Mesendoderm (in vitro differentiated cells): Measurements from ENCODE around the gene KLHL40.

ENCODE experiments used
- DNase-seq: peaks from one replicate; pipeline ENCODE4 v3.0.0; 2013
- H2AK5ac ChIP-seq: 2 replicates; pipeline ENCODE4 v1.6.1; 2013; ENCODE audit warnings: low read length, inconsistent platforms
- H2BK120ac ChIP-seq: 2 replicates; pipeline ENCODE4 v1.6.1; 2013; ENCODE audit warnings: low read depth, mild to moderate bottlenecking, low read length, moderate library complexity, mixed read lengths
- H2BK15ac ChIP-seq: replicated peaks from 2 replicates; pipeline ENCODE4 v1.6.1; 2013; ENCODE audit warnings: low read depth, mild to moderate bottlenecking, moderate library complexity
- H2BK5ac ChIP-seq: 2 replicates; pipeline ENCODE4 v1.6.1; 2013; ENCODE audit warnings: low read length, inconsistent platforms
- H3K18ac ChIP-seq: 2 replicates; pipeline ENCODE4 v1.6.1; 2013; ENCODE audit warnings: mild to moderate bottlenecking, low read length, mixed read lengths
- H3K23ac ChIP-seq: one replicate; pipeline ENCODE4 v1.6.1; 2013; ENCODE audit warnings: low read length
- H3K27ac ChIP-seq: 2 replicates; pipeline ENCODE4 v1.5.1; 2013; ENCODE audit warnings: low read depth, mild to moderate bottlenecking, inconsistent platforms, low read length, moderate library complexity
- H3K27me3 ChIP-seq: 2 replicates; pipeline ENCODE4 v1.6.1; 2013; ENCODE audit warnings: low read length, control low read depth, mild to moderate bottlenecking, inconsistent platforms; ENCODE audit not compliant: insufficient read depth, poor library complexity
- H3K36me3 ChIP-seq: 2 replicates; pipeline ENCODE4 v1.6.1; 2013; ENCODE audit warnings: low read length, inconsistent platforms; ENCODE audit not compliant: control insufficient read depth, insufficient read depth
- H3K4ac ChIP-seq: one replicate; pipeline ENCODE4 v1.6.1; 2013; ENCODE audit warnings: low read depth, mild to moderate bottlenecking, low read length, moderate library complexity
- H3K4me1 ChIP-seq: 2 replicates; pipeline ENCODE4 v1.6.1; 2013; ENCODE audit warnings: low read depth, low read length, inconsistent platforms; ENCODE audit not compliant: control insufficient read depth
- H3K4me2 ChIP-seq: 2 replicates; pipeline ENCODE4 v1.6.1; 2013; ENCODE audit warnings: low read length
- H3K4me3 ChIP-seq: 2 replicates; pipeline ENCODE4 v1.5.1; 2013; ENCODE audit warnings: mild to moderate bottlenecking, low read length
- H3K56ac ChIP-seq: one replicate; pipeline ENCODE4 v1.6.1; 2013; ENCODE audit warnings: low read length
- H3K79me1 ChIP-seq: 2 replicates; pipeline ENCODE4 v1.6.1; 2013; ENCODE audit warnings: low read length, inconsistent platforms
- H3K79me2 ChIP-seq: 2 replicates; pipeline ENCODE4 v1.6.1; 2013; ENCODE audit warnings: mild to moderate bottlenecking, low read length; ENCODE audit not compliant: control insufficient read depth, insufficient read depth
- H3K9ac ChIP-seq: 2 replicates; pipeline ENCODE4 v1.6.1; 2013; ENCODE audit warnings: low read length, inconsistent platforms
- H4K5ac ChIP-seq: one replicate; pipeline ENCODE4 v1.6.1; 2013; ENCODE audit warnings: low read length
- H4K8ac ChIP-seq: one replicate; pipeline ENCODE4 v1.6.1; 2013; ENCODE audit warnings: low read depth, mild to moderate bottlenecking, control low read depth, low read length, moderate library complexity
- WGBS: extraction: QIAGEN DNeasy Blood & Tissue Kit; methylation state at CpG from one replicate; pipeline ENCODE4 v1.1.7; 2013; ENCODE audit warnings: low lambda C conversion rate, missing lambda C conversion rate; ENCODE audit not compliant: insufficient coverage; ENCODE audit errors: extremely low coverage; 5-methylcytosine and 5-hydroxymethylcytosine counted together

Gene KLHL40

GRCh38 chr3:42698216-42698910 lies 13.0 kb downstream of the KLHL40 start:
- Histone ChIP-seq H3K4me2 (no peak overlapping the region), H3K18ac (no peak overlapping the region), H3K4me3 (no peak overlapping the region), H3K79me2 (no peaks in the 10 kb centered on the region), H3K79me1 (no peaks in the 10 kb centered on the region), H3K4me1 (no peaks in the 10 kb centered on the region), H2BK5ac (no peak overlapping the region), H2AK5ac (no peak overlapping the region), H2BK120ac (no peak overlapping the region), H3K4ac (no peak overlapping the region), H3K27ac (no peak overlapping the region), H2BK15ac (no peak overlapping the region), H3K56ac (no peak overlapping the region), H4K5ac (no peak overlapping the region), H4K8ac (no peak overlapping the region), H3K23ac (no peak overlapping the region), H3K27me3 (no peaks in the 10 kb centered on the region), H3K36me3 (no peaks in the 10 kb centered on the region), H3K9ac (no peak overlapping the region)
- no CpG with 5 or more reads among the region's 7 CpGs for WGBS
- no peak for DNase-seq

- H3K36me3 ChIP-seq = no peaks in the 10 kb centered on the region
- no peaks in the 10 kb centered on the region for H3K79me1 ChIP-seq
- WGBS = no CpG with 5 or more reads among the region's 9 CpGs
- no peaks in the 10 kb centered on the region for H3K27me3 ChIP-seq
- no peak overlapping the region for H2BK5ac ChIP-seq
- H3K4me3 ChIP-seq = no peak overlapping the region
- no peaks in the 10 kb centered on the region for H3K4me1 ChIP-seq
- H3K4me2 ChIP-seq = no peak overlapping the region
- no peak overlapping the region for H2AK5ac ChIP-seq
- H3K18ac ChIP-seq = no peak overlapping the region
- H3K9ac ChIP-seq = no peak overlapping the region
- no peak overlapping the region for H3K4ac ChIP-seq
- H4K8ac ChIP-seq = no peak overlapping the region
- H2BK15ac ChIP-seq = no peak overlapping the region
- no peak overlapping the region for H2BK120ac ChIP-seq
- DNase-seq = no peak
- no peak overlapping the region for H3K27ac ChIP-seq
- H3K79me2 ChIP-seq = no peaks in the 10 kb centered on the region
- H3K56ac ChIP-seq = no peak overlapping the region
- no peak overlapping the region for H3K23ac ChIP-seq
- H4K5ac ChIP-seq = no peak overlapping the region
Observed at GRCh38 chr3:42698911-42699230, 13.5 kb downstream of the KLHL40 start.

DNA sequence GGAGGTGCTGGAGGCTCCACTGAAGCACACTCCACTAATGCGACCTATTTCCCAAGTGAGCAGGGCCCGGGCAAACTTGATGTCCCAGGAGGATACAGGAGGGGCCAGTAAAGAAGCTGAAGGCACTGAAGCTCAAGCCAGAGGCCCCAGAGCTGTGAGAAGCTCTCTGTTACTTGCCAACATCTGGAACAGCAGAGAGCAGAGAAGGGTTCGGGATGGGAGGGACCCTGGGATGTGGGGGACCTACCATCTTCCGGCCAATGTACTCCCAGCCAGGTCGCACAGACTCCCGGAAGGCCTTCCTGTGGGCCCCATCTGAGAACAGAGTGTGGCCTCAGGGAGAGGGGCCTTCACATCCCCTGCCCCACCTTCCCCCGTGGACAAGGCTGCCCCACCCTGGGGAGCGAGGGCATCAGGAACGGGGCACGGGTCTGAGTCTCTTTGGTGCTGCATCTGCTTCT lies 14.2 kb downstream of the KLHL40 start:
- H4K5ac ChIP-seq = no peak overlapping the region
- H3K4me2 ChIP-seq = no peak overlapping the region
- no peak overlapping the region for H3K4me3 ChIP-seq
- no peaks in the 10 kb centered on the region for H3K27me3 ChIP-seq
- H3K23ac ChIP-seq = no peak overlapping the region
- no peak overlapping the region for H3K56ac ChIP-seq
- H3K18ac ChIP-seq = no peak overlapping the region
- H2BK5ac ChIP-seq = no peak overlapping the region
- no peak overlapping the region for H3K9ac ChIP-seq
- H3K4me1 ChIP-seq = no peaks in the 10 kb centered on the region
- H3K4ac ChIP-seq = no peak overlapping the region
- H2BK15ac ChIP-seq = no peak overlapping the region
- no peaks in the 10 kb centered on the region for H3K36me3 ChIP-seq
- no peak overlapping the region for H3K27ac ChIP-seq
- H4K8ac ChIP-seq = no peak overlapping the region
- DNase-seq = no peak
- no peaks in the 10 kb centered on the region for H3K79me1 ChIP-seq
- no peak overlapping the region for H2AK5ac ChIP-seq
- no peak overlapping the region for H2BK120ac ChIP-seq
- no peaks in the 10 kb centered on the region for H3K79me2 ChIP-seq
- WGBS = no CpG with 5 or more reads among the region's 10 CpGs

DNA sequence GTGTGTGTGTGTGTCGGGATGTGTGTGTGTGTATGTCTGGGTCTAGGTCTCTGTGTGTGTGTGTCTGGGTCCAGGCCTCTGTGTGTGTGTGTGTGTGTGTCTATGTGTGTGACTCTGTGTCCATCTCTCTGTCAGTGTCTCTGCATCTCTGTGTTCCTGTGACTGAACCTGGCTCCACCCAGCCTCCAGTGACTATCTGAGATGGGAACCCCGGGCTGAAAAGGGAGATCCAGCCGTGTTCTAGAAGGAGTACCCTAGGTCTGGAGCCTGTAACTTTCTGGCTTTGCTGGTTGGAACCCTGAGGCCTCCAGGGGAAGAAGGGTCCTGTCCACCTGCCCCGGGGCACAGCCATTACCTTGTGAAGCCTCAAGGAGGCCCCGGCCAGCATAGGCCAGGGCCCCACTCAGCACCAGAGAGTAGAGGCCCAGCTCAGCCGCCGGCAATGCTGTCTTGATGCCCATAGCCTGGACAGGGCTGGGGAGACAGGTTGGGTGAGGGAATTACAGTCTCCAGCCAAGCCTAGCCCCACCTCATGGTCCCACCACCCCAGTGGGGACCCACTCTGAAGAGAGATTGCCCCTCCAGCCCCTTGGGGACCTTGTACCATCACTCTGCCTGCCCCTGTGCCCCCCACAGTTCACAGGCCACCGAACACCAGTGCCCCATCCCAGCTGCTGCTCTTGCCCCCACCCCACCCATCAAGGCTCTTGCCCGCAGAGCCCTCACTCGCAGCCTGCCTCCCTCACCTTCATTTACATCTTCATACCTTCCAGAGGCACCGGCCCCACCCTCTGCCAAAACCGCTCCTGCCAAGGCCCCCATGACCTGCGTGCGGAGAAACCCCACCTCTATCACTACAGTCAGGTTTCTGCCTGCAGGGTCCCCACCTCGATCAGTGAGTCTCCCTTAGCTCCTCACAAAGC lies 15.3 kb downstream of the KLHL40 start:
- Histone ChIP-seq H4K8ac (no peak overlapping the region), H3K27ac (no peak overlapping the region), H3K4me2 (no peak overlapping the region), H2BK120ac (no peak overlapping the region), H3K4ac (no peak overlapping the region), H3K27me3 (no peaks in the 10 kb centered on the region), H3K4me1 (no peaks in the 10 kb centered on the region), H2BK5ac (no peak overlapping the region), H3K56ac (no peak overlapping the region), H3K79me2 (no peaks in the 10 kb centered on the region), H3K36me3 (no peaks in the 10 kb centered on the region), H3K18ac (no peak overlapping the region), H2BK15ac (no peak overlapping the region), H3K79me1 (no peaks in the 10 kb centered on the region), H3K9ac (no peak overlapping the region), H2AK5ac (no peak overlapping the region), H3K23ac (no peak overlapping the region), H3K4me3 (no peak overlapping the region), H4K5ac (no peak overlapping the region)
- no peak for DNase-seq
- WGBS = no CpG with 5 or more reads among the region's 15 CpGs

DNA sequence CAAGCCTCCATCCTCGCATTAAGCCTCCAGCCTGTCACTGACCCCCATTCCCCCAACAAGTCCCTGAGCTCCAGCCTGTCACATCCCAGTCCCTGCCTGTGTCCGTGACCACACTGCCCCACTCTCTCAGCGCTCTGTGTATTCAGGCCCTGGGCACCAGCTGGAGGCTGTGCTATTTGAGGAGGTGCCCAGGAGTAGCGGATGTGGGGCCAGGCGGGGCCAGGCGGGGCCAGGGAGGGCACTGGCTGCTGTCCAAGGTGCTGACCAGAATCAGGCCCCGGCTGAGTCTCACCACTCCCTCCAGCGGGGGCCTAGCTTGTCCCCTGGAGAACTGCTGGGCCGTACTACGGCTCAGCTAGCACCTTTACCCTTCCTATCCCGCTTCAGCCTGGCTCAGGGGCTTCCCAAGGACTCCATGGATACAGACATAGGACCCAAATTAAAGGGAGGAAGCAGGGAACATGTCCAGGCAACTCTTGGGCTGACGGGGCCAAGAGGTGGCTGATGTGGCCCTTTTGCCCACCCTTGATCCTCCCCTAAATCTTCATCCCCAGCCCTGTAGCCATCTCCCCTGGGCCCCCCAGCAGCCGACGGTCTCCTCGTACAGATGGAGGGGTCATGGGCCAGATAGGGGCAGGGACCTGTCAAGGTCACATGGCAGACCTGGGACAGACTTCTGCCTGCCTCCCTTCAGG lies 16.2 kb downstream of the KLHL40 start:
- H3K27ac ChIP-seq = no peak overlapping the region
- no peak overlapping the region for H3K9ac ChIP-seq
- H3K18ac ChIP-seq = no peak overlapping the region
- no peak overlapping the region for H2BK5ac ChIP-seq
- H3K4ac ChIP-seq = no peak overlapping the region
- H3K23ac ChIP-seq = no peak overlapping the region
- no peaks in the 10 kb centered on the region for H3K4me1 ChIP-seq
- peak; percentile 68 for DNase-seq
- no peak overlapping the region for H2AK5ac ChIP-seq
- H3K79me1 ChIP-seq = no peaks in the 10 kb centered on the region
- H3K27me3 ChIP-seq = no peaks in the 10 kb centered on the region
- H4K5ac ChIP-seq = no peak overlapping the region
- H3K79me2 ChIP-seq = no peaks in the 10 kb centered on the region
- no peak overlapping the region for H3K4me3 ChIP-seq
- H3K56ac ChIP-seq = no peak overlapping the region
- H2BK15ac ChIP-seq = no peak overlapping the region
- WGBS = no CpG with 5 or more reads among the region's 15 CpGs
- no peaks in the 10 kb centered on the region for H3K36me3 ChIP-seq
- no peak overlapping the region for H3K4me2 ChIP-seq
- H4K8ac ChIP-seq = no peak overlapping the region
- no peak overlapping the region for H2BK120ac ChIP-seq
